BJ (cell line): Measurements from ENCODE around the gene ZBTB9. TPM values are rescaled to one million over a fixed set of nuclear protein-coding genes. Genes with fewer than 3 reads are reported as not detected.
A peak's percentile ranks its signal among the peaks of the same experiment; 100 is the strongest.

Experiments used
- CTCF ChIA-PET: fragments of 350-600 bp; formaldehyde crosslinking; extraction: SDS; loops from one replicate; lab custom pipeline; 2021; ENCODE audit warnings: antibody characterized with exemption, inconsistent platforms; lab: Yijun Ruan, JAX
- POLR2A ChIA-PET: fragments of 300-600 bp; sonication (Branson Sonifier 250); formaldehyde crosslinking; extraction: SDS; loops from one replicate; lab custom pipeline; 2021; ENCODE audit warnings: antibody characterized with exemption; lab: Charles Lee
- DNase-seq: peaks from one replicate; pipeline ENCODE4 v3.0.0-alpha.2; 2011; ENCODE audit warnings: low read depth
- H3K27me3 ChIP-seq: 2 replicates; pipeline ENCODE4 v1.6.0; 2011; ENCODE audit warnings: low read length; ENCODE audit not compliant: control insufficient read depth, insufficient read depth
- H3K36me3 ChIP-seq: 2 replicates; pipeline ENCODE4 v1.5.1; 2011; ENCODE audit warnings: low read length; ENCODE audit not compliant: control insufficient read depth, insufficient read depth
- H3K4me3 ChIP-seq: 2 replicates; pipeline ENCODE4 v1.5.1; 2011; ENCODE audit warnings: low read depth, mild to moderate bottlenecking, control low read depth, low read length
- CTCF ChIP-seq: IDR thresholded peaks from 2 replicates; pipeline ENCODE4 v1.5.1; 2011; ENCODE audit warnings: low read depth, mild to moderate bottlenecking, control low read depth, inconsistent platforms, low read length, moderate library complexity; ENCODE audit not compliant: insufficient read depth
- polyA plus RNA-seq: library from polyadenylated mRNA; depleted of rRNA; stranded (reverse); fragments of >200 nt; gene quantifications from 2 replicates; pipeline ENCODE4 v1.2.3, GENCODE V29; 2011

ZBTB9 gene
- polyA plus RNA-seq, 1 experiment = 5.7 TPM

GRCh38 chr6:33419580-33420490, 34.5 kb upstream of the ZBTB9 start, which contains the start of gene SYNGAP1:
TSS of gene SYNGAP1 (plus strand) at chr6:33420065. CDS start at chr6:33420265, 200 bp downstream.
- ChIA-PET CTCF (interaction anchor here (0.7 kb wide), 1 partner anchor 29 kb away, joined by 3 read pairs; no protein-coding TSS in a partner anchor), POLR2A (no interaction called here)
- peaks cover 14% of the 10 kb centered on the region for H3K36me3 ChIP-seq
- DNase-seq = no peak
- no peak for TF ChIP-seq CTCF
- H3K4me3 ChIP-seq = peak within 1 kb of the TSS; percentile 46
- no peaks in the 10 kb centered on the region for H3K27me3 ChIP-seq

- DNase-seq = no peak
- ChIA-PET CTCF (interaction anchor here (0.7 kb wide), 1 partner anchor 30 kb away, joined by 3 read pairs; no protein-coding TSS in a partner anchor), POLR2A (no interaction called here)
- Histone ChIP-seq H3K27me3 (no peaks in the 10 kb centered on the region), H3K36me3 (peaks cover 6% of the 10 kb centered on the region), H3K4me3 (peak overlapping the region; percentile 46)
- TF ChIP-seq CTCF = no peak
Measured at GRCh38 chr6:33420491-33421343, 33.7 kb upstream of the ZBTB9 start.

- CTCF ChIA-PET = no interaction called here
- no peak overlapping the region for H3K4me3 ChIP-seq
- POLR2A ChIA-PET = no interaction called here
- no peak for DNase-seq
- no peak for TF ChIP-seq CTCF
- no peaks in the 10 kb centered on the region for H3K27me3 ChIP-seq
- H3K36me3 ChIP-seq = peaks cover 3% of the 10 kb centered on the region
Measured at GRCh38 chr6:33421344-33421643, 33.1 kb upstream of the ZBTB9 start.

DNA sequence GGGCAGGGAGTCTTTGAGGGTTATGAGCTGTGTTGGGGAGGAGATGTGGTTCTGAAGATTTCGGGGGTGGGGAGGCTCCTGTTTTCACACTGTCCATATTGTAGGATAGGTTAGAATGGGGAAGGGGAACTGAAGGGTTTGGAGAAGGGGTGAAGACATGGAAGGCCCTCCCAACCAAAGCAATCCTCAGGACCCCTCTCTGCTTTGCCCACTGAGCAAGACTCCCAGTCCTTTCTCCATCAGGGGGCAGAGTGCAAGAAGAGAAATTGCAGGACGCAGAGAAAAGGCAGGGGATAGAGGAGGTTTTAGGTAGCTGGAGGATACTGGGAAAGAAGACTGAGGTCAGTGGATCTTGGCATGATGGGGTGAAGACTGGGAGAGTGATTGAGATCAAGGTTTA, 30.6 kb upstream of the ZBTB9 start:
- Histone ChIP-seq H3K27me3 (no peaks in the 10 kb centered on the region), H3K4me3 (no peak overlapping the region), H3K36me3 (peaks cover 3% of the 10 kb centered on the region)
- TF ChIP-seq CTCF = no peak
- POLR2A ChIA-PET = no interaction called here
- CTCF ChIA-PET = interaction anchor here (0.7 to 1.0 kb wide), 2 partner anchors 103 to 146 kb away, joined by 3 read pairs; no protein-coding TSS in a partner anchor
- no peak for DNase-seq
